Measurements from ENCODE around the gene S100A7A.

- no peak for TF ChIP-seq CTCF (IDR thresholded peaks at IDR 0.05; ENCODE audit: insufficient read depth, low read depth, low read length)
- TF ChIP-seq EZH2 (IDR thresholded peaks at IDR 0.05; ENCODE audit: insufficient read depth, low read length) = no peak
Observed at GRCh38 chr1:153441238-153441755, 25.0 kb downstream of the S100A7A start.
